ENCODE data around the gene ATP8A1.

DNA sequence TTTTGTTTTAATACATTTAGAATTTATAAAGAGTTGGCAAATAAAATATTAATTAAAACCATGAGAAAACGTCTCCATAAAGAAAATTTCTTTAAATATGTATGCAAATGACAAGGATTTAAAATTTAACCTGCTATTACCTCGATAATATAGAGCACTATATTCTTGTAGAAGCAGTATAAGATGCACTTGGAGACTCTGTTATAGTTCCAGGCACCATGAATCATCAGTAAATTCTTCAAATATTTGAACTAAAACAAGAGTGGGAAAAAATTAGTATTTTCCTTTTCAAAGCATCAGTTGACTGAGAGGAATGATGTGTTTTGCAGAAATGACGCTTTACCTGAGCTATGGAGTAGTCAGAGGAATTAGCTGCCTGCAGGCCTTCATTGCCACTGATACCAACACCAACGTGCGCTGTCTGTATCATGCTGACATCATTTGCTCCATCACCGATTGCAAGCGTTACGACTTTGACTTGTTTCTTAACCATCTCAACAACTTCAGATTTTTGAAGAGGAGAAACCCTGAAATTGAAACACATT lies 192.3 kb downstream of the ATP8A1 start:
- TF ChIP-seq, protein P1, sequence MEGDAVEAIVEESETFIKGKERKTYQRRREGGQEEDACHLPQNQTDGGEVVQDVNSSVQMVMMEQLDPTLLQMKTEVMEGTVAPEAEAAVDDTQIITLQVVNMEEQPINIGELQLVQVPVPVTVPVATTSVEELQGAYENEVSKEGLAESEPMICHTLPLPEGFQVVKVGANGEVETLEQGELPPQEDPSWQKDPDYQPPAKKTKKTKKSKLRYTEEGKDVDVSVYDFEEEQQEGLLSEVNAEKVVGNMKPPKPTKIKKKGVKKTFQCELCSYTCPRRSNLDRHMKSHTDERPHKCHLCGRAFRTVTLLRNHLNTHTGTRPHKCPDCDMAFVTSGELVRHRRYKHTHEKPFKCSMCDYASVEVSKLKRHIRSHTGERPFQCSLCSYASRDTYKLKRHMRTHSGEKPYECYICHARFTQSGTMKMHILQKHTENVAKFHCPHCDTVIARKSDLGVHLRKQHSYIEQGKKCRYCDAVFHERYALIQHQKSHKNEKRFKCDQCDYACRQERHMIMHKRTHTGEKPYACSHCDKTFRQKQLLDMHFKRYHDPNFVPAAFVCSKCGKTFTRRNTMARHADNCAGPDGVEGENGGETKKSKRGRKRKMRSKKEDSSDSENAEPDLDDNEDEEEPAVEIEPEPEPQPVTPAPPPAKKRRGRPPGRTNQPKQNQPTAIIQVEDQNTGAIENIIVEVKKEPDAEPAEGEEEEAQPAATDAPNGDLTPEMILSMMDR (IDR thresholded peaks at IDR 0.05; ENCODE audit: low read depth, low read length) = no peak
- TF ChIP-seq EZH2phosphoT487 (IDR thresholded peaks at IDR 0.05; ENCODE audit: low read depth) = no peak

Measured in OCI-LY3 (cell line).